Activated CD8-positive, alpha-beta memory T cell treated with anti-CD3 and anti-CD28 coated beads, Interleukin-2, amount 50 U/mL, for 24 hours (primary cell): ENCODE results near the gene THSD7B.
"Not testable (repeated sequence)": the region's sequence is repeated elsewhere in the genome, so short reads cannot be mapped to it uniquely, and the experiment has no call there.

ENCODE experiments used
- DNase-seq: peaks from one replicate; pipeline ENCODE4 v3.0.0-alpha.2; 2020; ENCODE audit errors: extremely low read depth

The THSD7B gene

DNA sequence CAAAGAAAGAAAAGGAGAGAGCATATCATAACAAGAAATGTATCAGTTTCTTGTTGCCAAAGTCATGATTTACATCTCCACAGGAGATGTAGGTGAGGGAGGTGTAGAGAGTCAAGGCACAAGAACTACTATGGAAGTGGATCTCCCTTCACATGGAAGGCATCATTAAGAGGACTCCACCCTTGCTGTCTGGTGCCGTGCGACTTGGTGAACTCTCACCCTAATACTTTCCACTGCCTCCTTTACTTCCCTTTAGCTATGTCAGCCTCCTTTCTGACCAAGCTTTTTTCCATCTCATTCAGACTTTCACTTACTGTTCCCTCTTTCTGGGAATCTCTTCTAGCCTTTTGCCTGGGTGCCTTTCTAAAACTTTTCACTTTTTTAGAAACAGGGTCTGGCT lies 490.0 kb downstream of the THSD7B start:
- no peak for DNase-seq

DNA sequence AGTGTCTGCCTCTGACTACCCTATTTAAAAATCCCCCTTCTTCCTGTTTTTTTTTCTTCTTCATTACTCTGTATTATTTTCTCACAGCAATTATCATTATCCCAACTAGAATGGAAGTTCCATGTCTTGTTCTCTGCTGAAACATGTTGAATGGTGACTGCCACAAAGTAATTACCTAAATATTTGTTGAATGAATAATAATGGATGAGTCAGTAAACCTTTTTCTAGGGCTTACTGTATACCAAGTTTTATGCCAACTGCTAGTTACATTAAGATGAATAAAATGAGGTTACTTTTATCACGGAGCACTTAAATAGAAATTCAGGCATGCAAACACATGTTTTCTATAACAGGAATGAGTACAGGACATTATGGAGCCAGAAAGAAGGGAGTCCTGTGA lies 490.6 kb downstream of the THSD7B start:
- no peak for DNase-seq

DNA sequence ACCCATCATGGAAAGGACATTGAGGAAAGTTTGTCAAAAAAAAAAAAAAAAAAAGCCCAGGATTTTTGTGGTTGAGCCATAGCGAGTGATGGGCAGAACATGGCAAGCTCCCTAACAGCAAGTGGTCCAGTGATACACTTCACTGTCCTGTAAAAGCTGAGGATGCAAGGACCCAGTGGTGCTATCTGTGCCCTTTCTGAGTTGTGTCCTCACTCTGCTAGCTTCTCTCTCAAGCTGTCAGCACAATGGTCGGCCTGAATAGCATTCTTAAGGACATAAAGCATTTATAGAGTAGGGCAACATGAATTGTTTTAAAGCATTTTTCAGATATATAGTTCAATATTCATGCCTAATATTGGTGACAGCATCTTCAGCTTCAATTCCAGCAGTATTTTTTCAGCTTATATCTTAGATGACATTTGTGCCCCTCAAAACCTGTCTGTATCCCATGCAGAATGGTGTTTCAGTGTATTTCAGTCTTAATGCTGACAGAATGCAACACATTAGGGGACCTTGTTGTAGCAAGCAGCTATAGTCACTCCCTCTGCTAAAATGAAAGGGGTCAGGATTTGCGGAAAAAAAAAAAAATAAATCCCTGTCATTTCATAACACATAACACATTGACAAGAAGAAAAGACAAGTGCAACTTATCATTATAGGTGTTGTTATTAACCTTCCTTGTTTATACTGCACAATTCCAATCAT lies 496.7 kb downstream of the THSD7B start:
- no peak for DNase-seq

DNA sequence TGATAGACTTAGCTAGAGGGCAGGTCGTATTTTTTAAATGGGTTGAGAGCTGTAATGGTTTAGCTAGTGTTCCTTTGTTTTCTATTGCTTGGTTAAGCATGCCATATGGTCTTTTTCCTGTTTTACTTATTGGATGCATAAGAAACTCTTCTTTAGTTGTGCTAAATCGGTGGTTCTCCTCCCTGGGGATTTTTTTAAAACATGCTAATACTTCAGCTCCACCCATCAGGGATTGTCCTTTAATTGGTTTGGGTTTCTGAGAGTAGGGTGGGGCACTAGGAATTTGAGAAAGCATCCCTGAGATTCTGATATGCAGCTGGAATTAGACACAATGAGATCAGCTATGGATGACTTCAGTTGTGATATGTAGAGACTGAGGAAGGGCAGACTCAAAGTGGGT lies 497.2 kb downstream of the THSD7B start:
- no peak for DNase-seq

DNA sequence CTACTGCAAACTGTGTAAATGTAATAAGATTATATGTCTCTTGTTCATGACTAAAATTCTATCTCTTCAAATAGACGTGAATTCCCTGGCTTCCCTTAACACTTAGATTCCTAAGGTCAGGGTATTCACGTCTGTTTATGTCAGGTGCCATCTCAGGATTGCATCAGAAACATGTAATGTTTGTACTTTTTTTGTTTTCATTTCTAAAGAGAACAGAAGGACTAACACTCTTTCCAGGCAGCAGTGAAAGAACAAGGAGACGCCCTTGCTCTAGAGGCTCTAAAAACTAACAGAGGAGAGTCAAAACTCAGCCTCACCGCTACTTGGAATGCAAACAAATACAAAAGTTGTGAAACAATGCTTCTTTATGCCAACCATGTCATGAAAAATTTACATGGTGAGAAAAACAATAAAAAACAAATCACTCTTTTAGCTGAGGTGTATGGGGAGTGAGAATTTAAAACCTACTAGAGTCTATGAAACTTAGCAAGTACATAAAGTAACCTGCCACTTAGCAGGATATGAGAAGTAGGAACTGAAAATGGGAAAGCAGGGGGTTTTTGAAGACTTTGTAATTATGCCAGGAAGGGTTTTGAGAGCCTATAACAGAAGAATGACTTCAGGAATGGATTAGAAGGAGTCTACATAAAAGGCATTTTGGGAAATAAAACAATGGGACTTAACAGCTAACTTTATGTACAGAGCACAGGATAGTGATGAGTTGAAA lies 522.7 kb downstream of the THSD7B start:
- DNase-seq, result no peak

DNA sequence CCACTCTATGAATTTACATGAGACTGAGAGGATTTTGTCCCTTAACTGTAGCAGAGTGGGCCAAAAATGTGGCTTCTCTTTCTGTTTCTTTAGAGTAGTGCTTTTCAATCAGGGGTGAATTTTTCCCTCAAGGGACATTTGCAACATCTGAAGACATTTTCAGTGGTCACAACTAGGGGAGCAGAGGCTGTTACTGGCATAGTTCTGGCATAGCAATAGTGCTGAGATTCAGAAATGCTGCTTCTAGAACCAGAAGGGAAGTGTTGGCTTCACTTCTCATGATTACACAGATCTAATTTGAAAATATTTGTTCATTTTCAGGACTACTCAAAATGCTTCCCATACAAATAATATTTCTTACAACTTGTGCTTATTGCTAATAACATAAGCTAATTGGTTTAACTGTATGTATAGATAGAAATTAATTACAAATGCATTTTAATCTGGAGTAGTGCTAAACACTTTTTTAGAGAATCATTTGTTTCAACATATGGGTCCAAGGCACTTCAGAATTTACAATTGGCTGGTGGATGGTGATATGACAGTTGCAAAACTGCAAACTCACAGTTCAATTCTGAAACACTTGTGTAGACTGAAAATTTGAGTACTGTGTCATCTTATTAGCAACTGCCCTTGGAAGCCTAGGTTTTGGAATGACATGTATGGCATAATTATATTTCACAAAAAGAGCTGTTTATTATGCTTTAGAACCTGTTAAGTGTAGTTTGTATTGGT lies 526.7 kb downstream of the THSD7B start:
- DNase-seq, result no peak

DNA sequence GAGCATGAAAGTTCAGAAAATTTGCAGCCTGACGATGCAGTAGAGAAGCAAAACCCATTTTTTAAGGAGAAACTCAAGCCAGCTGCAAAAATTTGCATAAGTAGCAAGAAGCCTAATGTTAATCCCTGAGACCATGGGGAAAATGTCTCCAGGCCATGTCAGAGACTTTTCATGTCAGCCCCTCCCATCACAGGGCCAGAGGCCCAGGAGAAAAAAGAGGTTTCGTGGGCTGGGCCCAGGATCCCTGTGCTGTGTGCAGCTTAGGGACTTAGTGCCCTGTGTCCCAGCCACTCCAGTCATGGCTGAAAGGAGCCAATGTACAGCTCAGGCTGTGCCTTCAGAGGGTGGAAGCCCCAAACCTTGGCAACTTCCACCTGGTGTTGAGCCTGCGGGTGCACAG lies 533.0 kb downstream of the THSD7B start:
- no peak for DNase-seq

DNA sequence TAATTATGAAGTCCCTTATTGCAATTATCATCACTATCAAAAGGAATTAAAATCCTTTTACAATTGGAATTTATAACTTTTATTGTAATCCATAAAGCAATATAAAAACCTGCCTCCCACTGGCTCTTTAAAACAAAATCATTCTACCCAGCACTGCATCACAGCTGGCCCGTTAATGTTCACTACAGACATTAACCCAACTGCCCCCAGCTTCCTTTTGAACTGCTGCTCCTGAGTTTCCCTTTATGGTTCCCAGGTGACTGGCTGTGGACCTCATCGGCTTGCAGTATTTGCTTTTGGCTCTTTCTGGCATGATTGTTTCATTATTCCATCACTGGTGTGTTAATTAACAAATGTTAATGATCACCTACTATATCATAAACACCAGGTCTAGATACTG lies 535.6 kb downstream of the THSD7B start:
- DNase-seq, result no peak

DNA sequence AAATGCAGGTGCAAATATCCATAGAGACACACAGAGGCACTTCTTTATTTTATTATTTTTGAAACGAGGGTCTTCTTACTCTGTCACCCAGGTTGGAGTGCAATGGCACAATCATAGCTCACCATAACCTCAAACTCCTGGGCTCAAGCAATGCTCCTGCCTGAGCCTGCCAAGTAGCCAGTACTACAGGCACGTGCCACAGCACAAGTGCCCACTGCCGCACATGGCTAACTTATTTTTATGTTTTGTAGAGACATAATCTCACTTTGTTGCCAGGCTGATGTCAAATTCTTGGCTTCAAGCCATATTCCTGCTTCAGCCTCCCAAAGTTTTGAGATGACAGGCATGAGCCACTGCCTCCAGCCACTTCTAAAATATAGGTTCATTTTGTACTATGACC lies 537.6 kb downstream of the THSD7B start:
- DNase-seq, result no peak

DNA sequence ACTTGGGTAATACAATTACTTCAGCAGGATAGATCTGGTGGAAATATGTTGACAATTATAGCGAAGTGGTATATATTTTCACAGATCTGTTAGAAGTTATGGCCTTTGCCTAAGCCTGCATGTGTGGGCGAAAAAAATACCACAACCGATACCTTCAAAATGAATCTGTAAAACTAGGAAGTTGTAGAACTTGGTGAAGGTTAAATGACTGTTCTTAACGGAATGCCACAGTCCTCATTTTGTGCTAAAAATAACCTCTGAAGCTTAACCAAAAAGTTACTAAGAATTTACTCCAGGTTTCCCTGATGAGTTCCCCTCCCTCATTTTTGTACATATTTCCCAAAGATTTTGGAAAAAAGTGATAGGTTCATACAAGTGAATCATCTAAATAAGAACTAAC lies 550.7 kb downstream of the THSD7B start:
- DNase-seq, result no peak

DNA sequence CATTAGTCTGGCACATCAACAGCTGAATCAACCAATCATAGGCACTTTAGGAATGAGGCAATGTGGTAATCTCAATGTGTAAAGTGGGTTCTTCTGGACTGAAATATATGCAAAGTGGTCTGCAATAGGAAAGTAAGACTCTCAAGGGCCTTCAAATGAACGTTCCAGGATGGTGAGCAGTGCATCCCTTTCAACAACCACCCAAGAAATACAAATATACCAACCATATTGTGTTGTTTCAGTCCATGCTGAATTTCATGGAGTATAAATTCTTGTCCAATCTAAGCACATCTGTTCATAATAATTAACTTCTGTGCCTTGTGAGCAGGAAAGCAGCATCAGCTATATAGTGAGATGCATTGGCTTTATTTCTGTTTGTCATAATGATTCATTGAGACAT lies 556.2 kb downstream of the THSD7B start:
- DNase-seq, result no peak

DNA sequence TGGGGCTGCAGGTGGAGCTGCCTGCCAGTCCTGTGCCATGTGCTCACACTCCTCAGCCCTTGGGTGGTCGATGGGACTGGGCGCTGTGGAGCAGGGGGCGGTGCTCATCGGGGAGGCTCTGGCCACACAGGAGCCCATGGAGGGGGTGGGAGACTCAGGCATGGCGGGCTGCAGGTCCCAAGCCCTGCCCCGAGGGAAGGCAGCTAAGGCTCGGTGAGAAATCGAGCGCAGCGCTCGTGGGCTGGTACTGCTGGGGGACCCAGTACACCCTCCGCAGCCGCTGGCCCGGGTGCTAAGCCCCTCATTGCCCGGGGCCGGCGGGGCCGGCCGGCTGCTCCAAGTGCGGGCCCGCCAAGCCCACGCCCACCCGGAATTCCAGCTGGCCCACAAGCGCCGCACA lies 566.2 kb downstream of the THSD7B start:
- DNase-seq, result not testable (repeated sequence)

DNA sequence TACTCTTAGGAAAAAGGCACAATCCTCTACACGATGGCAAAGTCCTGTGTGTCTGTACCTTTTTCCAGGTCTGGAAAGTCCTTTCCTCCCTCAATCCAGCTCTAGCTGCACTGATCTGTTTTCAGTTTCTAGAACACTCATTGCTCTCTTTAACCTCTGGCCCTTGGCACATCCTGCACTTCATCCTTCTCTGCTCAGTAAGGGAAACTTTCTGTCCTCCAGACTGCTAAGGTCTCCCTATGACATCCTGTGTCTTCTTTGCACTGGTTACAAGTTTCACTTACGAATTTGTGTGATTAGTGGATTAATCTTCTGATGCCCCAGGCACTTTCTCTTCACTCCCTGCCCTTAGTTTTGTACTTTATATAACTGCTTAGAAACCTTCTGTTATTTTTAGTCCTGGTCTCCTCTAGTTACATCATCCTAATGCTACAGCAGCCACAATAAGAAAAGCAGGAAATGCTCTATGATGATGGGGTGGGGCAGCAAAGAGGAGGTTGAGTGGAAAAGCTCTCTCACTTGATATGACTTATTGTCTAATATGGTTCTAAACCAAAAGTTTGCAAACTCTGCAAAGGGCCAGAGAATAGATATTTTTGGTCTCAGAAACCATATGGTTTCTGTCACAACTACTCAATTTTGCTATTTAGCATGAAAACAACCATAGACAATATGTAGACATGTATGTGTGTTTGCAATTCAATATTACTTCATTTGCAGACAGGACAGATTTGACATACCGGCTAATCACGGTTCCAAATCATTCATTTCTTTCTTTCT lies 568.2 kb downstream of the THSD7B start:
- DNase-seq, result no peak

DNA sequence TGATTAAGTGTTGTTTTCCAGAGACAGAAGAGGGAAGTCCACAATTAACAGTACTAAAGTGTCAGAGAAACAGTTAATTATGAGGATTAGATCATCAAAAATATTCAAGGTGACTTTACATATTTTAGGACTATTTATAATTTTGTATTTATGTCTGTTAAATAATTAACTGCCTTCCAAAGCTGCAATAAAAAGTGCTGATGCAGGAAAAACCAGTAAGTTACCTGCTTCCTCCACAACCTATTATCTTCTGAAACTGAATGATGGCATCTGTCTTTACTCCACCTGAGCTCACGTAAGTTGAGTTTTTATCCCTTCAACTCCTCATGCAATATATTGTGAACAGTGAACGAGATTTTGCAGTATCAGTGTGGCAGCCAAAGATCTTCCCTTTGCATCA lies 570.7 kb downstream of the THSD7B start:
- no peak for DNase-seq

DNA sequence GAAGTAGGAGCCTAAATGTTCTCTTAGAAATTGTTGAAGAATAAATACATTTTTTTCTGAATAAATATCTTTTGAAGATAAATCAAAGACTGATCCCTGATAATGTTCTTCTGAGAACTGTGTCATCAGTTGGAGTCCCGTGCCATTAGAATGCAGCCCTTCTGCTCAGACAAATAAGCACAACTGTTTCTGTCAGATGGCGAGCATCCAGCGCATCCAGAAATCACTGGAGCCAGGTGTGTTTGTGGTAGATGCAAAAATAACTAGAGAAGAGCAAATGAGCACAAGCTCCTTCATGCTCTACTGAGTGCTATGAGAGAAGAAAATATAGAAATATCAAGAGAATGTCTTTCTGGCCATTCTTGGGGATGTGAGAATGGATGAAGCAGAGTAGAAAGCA lies 573.7 kb downstream of the THSD7B start:
- no peak for DNase-seq

DNA sequence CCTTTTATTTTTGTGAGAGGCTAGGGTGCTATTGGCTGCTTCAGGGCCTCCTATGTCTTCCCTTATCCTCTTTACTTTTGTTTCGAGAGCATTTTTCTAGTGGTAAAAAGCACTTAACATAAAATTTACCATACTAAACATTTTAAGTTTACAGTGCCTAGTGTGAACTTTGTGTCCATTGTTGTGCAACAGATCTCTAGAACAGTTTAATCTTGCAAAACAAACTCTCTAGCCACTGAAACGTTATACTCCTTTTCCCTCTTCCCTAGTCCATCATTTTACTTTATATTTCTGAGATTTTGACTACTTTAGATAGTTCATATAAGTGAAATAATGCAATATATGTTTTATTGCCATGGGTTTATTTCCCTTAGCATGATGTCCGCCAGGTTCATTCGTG lies 580.6 kb downstream of the THSD7B start:
- no peak for DNase-seq

DNA sequence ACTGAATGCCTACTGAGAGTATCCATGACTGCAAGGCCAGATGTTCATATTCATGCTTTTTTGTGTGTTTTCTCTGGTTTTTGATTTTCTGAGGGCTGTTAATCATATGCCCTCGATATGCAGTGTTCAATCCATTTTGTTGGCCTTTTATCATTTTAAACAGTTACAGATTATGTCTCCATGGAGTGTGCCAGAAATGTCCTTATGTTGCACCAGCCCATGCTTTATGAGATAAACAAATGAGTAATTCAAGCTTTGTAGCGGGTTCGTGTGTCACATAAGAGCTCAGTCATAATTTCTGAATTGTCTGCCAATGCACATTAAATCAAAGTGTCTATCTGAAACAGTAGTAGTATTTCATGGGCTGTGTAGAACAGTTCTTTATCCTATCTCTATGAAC lies 583.0 kb downstream of the THSD7B start:
- DNase-seq, result no peak

DNA sequence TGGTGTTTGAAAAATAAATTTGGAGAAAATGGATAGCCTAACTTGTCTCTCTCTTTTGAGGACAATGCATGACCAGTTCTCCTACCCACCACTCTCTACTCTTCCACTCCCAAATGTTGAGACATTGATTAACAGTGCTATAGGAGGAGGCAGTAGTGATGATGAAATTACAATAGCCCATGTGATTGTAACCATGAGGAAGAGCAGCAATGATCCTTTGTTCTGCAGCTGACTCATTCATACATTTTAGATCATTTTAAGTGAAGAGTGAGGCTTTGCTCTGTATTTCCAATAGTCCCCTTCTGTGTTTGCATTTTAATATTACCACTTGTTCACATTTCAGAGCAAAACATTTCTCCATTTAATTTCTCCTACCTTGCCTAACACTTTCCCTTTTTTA lies 592.3 kb downstream of the THSD7B start:
- no peak for DNase-seq

DNA sequence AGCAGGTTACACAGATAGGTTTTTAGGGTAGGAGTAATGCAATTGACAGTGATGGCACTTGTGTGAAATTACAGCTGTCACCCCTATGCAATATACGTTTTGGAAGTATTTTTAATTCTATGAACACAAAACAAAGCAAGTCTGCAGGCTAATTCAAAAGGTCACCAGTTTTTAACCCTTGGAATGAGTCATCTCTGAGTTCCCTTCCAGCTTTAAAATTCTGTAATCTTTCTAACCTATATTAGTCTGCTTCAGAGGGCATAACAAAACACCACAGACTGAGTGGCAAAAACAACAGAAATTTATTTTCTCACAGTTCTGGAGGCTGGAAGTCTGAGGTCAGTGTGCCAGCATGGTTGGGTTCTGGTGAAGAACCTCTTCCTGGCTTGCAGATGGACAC lies 602.0 kb downstream of the THSD7B start:
- no peak for DNase-seq

DNA sequence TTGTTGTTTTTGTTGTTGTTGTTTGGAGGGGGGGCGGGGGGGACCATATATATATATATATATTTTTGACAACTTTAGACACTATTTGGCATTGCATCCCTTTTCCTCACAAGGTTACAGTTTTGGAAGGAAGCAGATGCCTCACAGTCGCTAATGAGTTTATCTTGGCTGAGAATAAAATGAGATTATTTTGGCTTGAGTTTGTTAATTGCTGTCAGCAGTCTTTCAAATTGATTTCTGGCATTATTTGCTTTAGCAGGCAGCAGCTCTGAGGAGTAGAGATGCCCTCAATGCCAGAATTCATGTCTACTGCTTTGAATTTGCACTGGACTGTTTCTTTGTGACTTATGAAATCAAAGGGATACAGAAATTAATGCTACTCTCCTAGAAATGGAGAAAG lies 603.8 kb downstream of the THSD7B start:
- no peak for DNase-seq

DNA sequence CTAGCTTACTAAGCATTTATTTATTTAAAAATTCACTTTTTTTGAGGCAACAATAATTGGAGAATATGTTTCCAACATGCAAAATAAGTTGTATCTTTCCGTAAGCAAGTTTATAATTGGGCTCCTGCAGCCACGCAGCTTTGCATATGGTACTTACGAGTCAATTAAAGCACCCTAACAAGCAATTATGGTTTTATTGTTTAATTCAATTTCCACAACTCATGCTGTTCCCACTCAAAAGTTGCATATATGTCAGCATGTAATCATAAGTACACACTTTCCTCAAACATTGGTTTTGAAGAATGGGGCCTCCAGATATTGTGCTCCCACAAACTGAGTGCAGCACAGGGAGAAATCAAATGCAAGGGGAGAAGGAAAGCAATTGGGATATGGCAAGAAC lies 613.8 kb downstream of the THSD7B start:
- DNase-seq, result no peak

DNA sequence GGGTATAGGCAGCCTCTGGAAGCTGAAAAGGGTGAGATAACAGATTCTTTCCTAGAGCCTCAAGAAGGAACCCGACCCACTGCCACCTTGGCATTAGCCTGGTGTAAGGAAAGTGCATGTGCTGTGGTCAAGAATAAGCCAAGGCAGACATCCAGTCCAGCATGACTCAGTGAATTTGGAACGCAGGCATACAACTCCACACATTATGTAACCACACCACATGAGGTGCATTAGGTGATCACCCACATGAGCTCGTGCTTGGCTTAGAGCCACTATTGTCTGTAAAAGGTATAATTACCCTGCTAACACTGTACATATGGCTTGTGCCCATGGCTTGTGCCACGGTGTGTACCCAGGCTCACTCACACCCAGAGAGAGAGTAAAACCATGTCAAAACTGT lies 615.3 kb downstream of the THSD7B start:
- DNase-seq, result no peak
